K562 (cell line): ENCODE measurements around the gene IRF2BP2. TPM values are rescaled to one million over a fixed set of nuclear protein-coding genes. Genes with fewer than 3 reads are reported as not detected.

ENCODE experiments used
- AFF1 ChIP-seq, 2 experiments: fragments of 450-650 bp; IDR thresholded peaks; 2 replicates each; pipeline ENCODE4 v1.6.1; 2018; ENCODE audit warnings: mild to moderate bottlenecking in 2 of 2, low read depth in 1 of 2; ENCODE audit not compliant: partially characterized antibody in 2 of 2
- FOXA1 ChIP-seq: fragments of 450-650 bp; IDR thresholded peaks from 2 replicates; pipeline ENCODE4 v1.6.1; 2016; ENCODE audit warnings: mild to moderate bottlenecking, borderline replicate concordance
- PHF20 ChIP-seq: fragments of 450-650 bp; IDR thresholded peaks from 2 replicates; pipeline ENCODE4 v1.6.1; 2018; ENCODE audit not compliant: partially characterized antibody
- POLR2H ChIP-seq: IDR thresholded peaks from 2 replicates; pipeline ENCODE4 v1.6.1; 2016; ENCODE audit warnings: missing genetic modification characterization, low read depth, mild to moderate bottlenecking, control low read depth, missing compliant biosample characterization, moderate library complexity
- SETDB1 ChIP-seq: IDR thresholded peaks from one replicate; pipeline ENCODE4 v1.6.1; 2012; ENCODE audit warnings: low read length, control low read depth, inconsistent platforms
- TARDBP ChIP-seq: fragments of 450-650 bp; IDR thresholded peaks from 2 replicates; pipeline ENCODE4 v1.6.1; 2016
- TCF3 ChIP-seq: sonication (generic); formaldehyde crosslinking; IDR thresholded peaks from 2 replicates; pipeline ENCODE4 v1.4.0; 2020; ENCODE audit warnings: mild to moderate bottlenecking, missing genetic modification reagents
- TRIM24 ChIP-seq, 2 experiments: fragments of 450-650 bp; IDR thresholded peaks; 2 replicates each; pipeline ENCODE4 v1.6.1; 2016
- USF1 ChIP-seq: sonication (generic); formaldehyde crosslinking; IDR thresholded peaks from 2 replicates; pipeline ENCODE4 v1.9.0; 2022; ENCODE audit warnings: mild to moderate bottlenecking, missing genetic modification reagents
- ZBTB17 ChIP-seq: fragments of 450-650 bp; formaldehyde crosslinking; IDR thresholded peaks from 2 replicates; pipeline ENCODE4 v1.4.0; 2020; ENCODE audit warnings: mild to moderate bottlenecking
- polyA plus RNA-seq, 8 experiments: library from polyadenylated mRNA; depleted of rRNA in 4 of 8; stranded (reverse) in 5 of 8; unstranded in 3 of 8; fragments of >200 nt; fragmentation: Nextera tagmentation in 2 of 8; fragmentation: Illumina TruSeq in 1 of 8; extraction: Ambion mirVana in 2 of 8; extraction: Trizol in 1 of 8; gene quantifications; 2 replicates each; pipeline versions ENCODE4 v1.2.1 to v1.2.3, GENCODE V29; 2011 to 2014; ENCODE audit warnings: inconsistent platforms in 1 of 8, missing spikeins in 1 of 8
- total RNA-seq, 7 experiments: library from RNA; depleted of rRNA in 6 of 7; stranded (reverse); fragments of >200 nt in 6 of 7; fragmentation: Illumina TruSeq in 2 of 7; extraction: Trizol in 2 of 7; gene quantifications; 2 replicates each; pipeline versions ENCODE4 v1.2.1 to v1.2.3, GENCODE V29; 2011 to 2021; ENCODE audit warnings: low replicate concordance in 1 of 7

IRF2BP2 gene
- total and polyA plus RNA-seq, 9 of the 15 experiments (the other 6 are each of a cell fraction or from before 2014, with no cell fraction given), result 7.7 to 68.6 (median 22.1) TPM

GRCh38 chr1:234612352-234613127 lies 2.6 kb upstream of the IRF2BP2 start (continued):
- peak; percentile 88 for TF ChIP-seq POLR2H (tag)
- TF ChIP-seq AFF1 (IDR thresholded peaks at IDR 0.05; ENCODE audit: low read depth in 1 of 2, partially characterized antibody in 2 of 2), result peak; percentile 64 to 95
- no peak for TF ChIP-seq PHF20
- peak; percentile 94 to 96 for TF ChIP-seq TRIM24 (IDR thresholded peaks at IDR 0.05)
- peak; percentile 41; the same call in 1 of the 2 replicates for TF ChIP-seq TARDBP
- TF ChIP-seq USF1, result peak; percentile 92
- TF ChIP-seq SETDB1, result no peak
- peak; percentile 82 for TF ChIP-seq TCF3
- TF ChIP-seq FOXA1, result peak; percentile 95
- peak; percentile 80 for TF ChIP-seq ZBTB17 (CRISPR knock-in tag)
